Ovary (tissue), 3 donors: ENCODE measurements around the gene IDH3B.

ENCODE experiments used
- POLR2A ChIP-seq: fragments of 450-650 bp; IDR thresholded peaks from one replicate; pipeline ENCODE4 v1.6.1; 2017; ENCODE audit warnings: antibody characterized with exemption, mild to moderate bottlenecking, moderate library complexity
- TF ChIP-seq, protein P1 (sequence below), 3 donors: fragments of 450-650 bp in 2 of 3; fragments of 200-600 bp in 1 of 3; IDR thresholded peaks; one replicate each; pipeline versions ENCODE4 v1.5.1 to v1.8.0; 2016 to 2022; ENCODE audit warnings: antibody characterized with exemption in 3 of 3, mild to moderate bottlenecking in 1 of 3
- donor health status: DM: no; HTN: no; CAD: no.

DNA sequence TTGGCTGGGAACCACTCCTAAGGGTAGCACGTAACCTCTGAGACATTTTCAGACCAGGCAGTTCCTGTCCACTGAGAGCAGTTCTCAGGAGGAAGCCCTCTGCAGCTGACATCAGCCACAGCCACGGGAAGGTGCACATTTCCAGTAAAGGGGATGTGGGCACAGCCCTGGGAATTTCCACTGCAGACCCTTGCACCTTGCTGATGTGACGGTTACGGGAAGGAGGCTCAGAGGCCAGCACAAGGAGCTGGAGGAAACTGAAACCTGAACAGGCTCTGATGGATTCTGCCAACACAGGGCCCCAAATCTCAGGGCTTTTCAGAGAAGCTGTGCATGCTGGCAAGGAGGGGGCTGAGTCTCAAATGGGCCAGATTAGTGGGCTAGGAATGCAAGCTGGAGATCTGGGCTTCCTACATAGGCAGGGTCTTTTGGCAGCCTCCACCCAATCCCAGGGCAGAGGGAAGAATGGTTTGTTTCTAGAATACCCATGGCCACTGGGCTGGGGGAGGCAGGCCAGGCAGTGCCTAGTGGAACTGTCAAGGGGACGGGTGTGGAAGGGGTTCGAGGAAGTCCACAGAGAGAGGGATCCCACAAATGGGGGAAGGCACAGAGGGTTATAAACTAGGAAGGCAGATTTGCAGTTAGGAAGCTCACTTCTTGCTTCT is 42.8 kb upstream of the IDH3B start:
- TF ChIP-seq POLR2A, result no peak
- TF ChIP-seq, protein P1, sequence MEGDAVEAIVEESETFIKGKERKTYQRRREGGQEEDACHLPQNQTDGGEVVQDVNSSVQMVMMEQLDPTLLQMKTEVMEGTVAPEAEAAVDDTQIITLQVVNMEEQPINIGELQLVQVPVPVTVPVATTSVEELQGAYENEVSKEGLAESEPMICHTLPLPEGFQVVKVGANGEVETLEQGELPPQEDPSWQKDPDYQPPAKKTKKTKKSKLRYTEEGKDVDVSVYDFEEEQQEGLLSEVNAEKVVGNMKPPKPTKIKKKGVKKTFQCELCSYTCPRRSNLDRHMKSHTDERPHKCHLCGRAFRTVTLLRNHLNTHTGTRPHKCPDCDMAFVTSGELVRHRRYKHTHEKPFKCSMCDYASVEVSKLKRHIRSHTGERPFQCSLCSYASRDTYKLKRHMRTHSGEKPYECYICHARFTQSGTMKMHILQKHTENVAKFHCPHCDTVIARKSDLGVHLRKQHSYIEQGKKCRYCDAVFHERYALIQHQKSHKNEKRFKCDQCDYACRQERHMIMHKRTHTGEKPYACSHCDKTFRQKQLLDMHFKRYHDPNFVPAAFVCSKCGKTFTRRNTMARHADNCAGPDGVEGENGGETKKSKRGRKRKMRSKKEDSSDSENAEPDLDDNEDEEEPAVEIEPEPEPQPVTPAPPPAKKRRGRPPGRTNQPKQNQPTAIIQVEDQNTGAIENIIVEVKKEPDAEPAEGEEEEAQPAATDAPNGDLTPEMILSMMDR (IDR thresholded peaks at IDR 0.05), result no peak
